ENCODE data around the gene SLC7A6.

SLC7A6 gene

GRCh38 chr16:68264128-68265077 lies at the start of gene SLC7A6:
Gene SLC7A6 (plus strand): TSS chr16:68264526. CDS start chr16:68274727, 10,201 bp downstream.
- DNase-seq (ENCODE audit: low spot score), result peak; percentile 83

DNA sequence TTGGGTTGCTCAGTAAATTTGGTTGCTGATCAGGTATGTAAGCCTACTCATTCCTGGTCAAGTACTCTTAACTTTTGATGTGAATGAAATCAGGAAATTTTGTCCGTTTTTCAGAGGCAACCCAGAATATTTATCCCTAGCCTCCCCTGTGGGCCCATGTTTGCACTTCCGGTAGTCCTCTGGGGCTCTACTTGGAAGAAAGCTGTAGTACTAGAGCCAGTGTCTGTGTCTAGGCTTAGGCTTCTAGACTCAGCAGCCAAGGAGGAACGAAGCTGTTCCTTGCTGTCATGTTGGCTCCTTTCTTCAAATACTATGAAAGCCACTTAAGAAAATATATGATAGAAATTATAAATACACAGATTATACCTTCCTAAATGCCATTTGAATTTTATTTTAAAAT lies 49.6 kb upstream of the SLC7A6 start:
- DNase-seq (ENCODE audit: low spot score), result no peak

GRCh38 chr16:68215302-68215701 lies 49.0 kb upstream of the SLC7A6 start:
- no peak for DNase-seq (ENCODE audit: low spot score)

DNA sequence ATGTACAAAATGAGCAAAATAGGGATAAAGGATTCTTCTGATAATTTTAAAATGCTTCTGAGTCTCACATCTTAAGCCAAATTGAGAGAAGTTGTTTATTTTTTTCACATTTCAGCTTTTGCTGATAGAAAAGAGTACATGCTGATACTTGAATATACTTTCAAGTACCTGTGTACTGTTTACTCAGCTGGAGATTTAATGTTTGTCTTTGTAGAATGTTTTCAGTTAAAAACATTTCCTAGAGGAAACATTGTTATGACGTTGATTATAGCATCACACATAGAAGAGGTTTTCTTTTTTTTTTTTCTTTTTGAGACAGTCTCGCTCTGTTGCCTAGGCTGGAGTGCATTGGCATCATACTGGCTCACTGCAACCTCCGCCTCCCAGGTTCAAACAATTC lies 48.1 kb upstream of the SLC7A6 start:
- no peak for DNase-seq (ENCODE audit: low spot score)

DNA sequence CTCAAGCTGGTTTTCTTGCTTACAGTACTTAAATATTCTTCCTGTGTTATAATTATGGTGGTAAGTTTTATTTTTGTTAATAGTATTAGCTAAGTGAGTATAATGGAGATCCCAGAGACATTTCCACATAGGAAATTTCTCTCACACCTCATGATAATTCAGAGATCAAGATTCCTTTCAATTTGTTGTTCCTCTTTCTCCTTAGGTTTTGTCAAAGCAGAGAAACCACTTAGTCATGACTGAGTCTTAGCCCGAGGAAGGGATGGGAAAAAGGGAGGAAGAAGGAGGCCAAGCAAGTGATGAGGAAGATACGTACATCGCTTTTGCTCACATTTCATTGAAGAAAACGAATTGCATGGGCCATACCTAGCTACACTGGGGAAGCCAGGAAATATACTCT lies 46.8 kb upstream of the SLC7A6 start:
- DNase-seq (ENCODE audit: low spot score), result no peak

GRCh38 chr16:68219725-68220351 lies 44.5 kb upstream of the SLC7A6 start:
- no peak for DNase-seq (ENCODE audit: low spot score)

- no peak for DNase-seq (ENCODE audit: low spot score)
Measured at GRCh38 chr16:68223072-68223471, 41.3 kb upstream of the SLC7A6 start.

- DNase-seq (ENCODE audit: low spot score), result no peak
Measured at GRCh38 chr16:68226116-68226515, 38.2 kb upstream of the SLC7A6 start.

- DNase-seq (ENCODE audit: low spot score), result no peak
Measured at GRCh38 chr16:68227183-68227793, 37.0 kb upstream of the SLC7A6 start.

DNA sequence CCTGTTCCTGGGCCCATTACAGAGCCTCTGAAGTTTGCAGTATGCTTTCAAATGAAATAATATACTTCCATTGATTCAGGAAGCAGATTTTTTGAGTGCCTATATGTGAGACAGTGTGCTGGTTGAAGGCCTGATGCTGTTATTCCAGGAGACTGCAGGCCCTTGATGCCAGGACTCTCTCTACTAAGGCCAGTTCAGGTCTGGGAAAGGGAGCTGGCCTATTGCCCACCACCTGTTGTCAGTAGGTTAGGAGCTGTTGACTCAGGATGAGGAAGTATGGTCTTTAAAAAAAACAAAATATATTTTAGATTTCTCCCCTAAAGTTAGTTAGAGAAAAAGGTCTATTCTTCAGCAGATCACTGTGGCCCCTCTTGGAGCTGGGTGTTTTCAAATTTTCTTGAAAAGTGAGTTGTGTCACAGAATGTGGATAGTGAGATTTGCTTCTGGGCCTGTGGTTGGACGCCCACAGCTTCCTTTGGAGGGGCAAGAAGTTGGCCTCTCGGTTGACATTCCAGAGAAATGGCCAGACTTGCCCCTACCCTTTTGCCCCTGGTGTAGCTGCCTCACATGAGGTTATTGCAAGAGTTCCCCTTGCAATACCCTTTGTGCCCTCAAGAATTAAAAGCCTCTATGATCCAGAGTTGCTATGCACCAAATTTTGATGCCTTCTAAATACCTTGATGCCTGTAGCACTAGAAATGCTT lies 36.3 kb upstream of the SLC7A6 start:
- no peak for DNase-seq (ENCODE audit: low spot score)

GRCh38 chr16:68228652-68229051 lies 35.7 kb upstream of the SLC7A6 start:
- no peak for DNase-seq (ENCODE audit: low spot score)

GRCh38 chr16:68229431-68230175 lies 34.7 kb upstream of the SLC7A6 start:
- DNase-seq (ENCODE audit: low spot score), result no peak

GRCh38 chr16:68230176-68230571 lies 34.2 kb upstream of the SLC7A6 start:
- DNase-seq (ENCODE audit: low spot score), result no peak

DNA sequence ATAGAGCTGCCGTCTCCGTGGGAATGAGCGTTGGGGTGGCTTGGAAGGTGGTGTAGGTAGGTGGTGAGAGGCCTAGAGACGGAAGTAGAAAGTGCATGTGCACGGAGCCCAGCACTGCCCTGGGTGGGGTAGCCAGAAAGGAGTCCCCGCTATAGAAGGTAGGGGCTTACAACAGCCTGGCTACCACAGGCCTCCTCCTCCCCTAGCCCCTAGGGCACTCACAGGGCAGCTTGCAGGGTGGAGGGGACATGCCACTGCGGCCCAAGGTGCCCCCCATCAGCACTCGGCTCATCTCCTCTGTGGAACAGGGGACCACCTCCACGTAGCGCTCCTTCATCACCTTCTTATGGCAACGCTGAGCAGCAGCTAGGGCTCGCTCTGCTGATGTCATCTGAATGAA lies 33.4 kb upstream of the SLC7A6 start:
- DNase-seq (ENCODE audit: low spot score), result no peak

GRCh38 chr16:68231384-68232136 lies 32.8 kb upstream of the SLC7A6 start:
- no peak for DNase-seq (ENCODE audit: low spot score)

GRCh38 chr16:68232335-68232734 lies 32.0 kb upstream of the SLC7A6 start:
- DNase-seq (ENCODE audit: low spot score), result no peak

DNA sequence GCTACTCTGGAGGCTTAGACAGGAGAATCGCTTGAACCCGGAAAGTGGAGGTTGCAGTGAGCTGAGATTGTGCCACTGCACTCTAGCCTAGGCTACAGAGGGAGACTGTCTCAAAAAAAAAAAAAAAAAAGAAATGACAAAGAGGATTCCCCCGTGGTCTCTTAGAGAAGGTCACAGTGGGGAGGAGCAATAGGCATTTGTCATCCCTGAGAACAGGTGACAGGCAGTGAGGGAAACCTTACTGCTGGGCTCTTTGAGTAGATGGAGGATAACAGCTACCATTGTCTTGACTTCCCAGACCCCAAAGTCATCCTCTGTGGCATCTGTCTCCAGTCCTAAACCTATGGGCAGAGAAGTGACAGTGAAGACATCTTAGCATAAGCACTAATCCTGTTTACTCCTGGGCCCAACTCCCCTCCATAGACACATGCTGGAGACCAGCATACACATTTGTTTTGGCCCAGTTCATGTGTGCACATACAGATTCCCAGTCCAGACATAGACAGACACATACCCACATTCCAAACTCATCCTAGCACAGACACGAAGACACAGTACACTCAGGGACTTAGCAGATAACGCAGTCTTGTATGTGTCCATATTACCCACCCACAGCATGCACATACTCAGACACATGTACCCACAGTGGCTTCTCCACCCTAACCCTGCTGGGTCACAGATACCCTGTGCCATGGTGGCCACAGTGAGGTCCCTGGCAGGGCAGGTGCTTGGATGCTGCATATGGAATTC lies 31.1 kb upstream of the SLC7A6 start:
- DNase-seq (ENCODE audit: low spot score), result no peak

GRCh38 chr16:68233835-68234187 lies 30.5 kb upstream of the SLC7A6 start:
- no peak for DNase-seq (ENCODE audit: low spot score)

- no peak for DNase-seq (ENCODE audit: low spot score)
Measured at GRCh38 chr16:68234188-68235107, 29.9 kb upstream of the SLC7A6 start.
